SK-N-SH treated with all-trans-retinoic acid at 6 μM for 48 hours (cell line): ENCODE measurements around the gene AMDHD2.
"Not testable (repeated sequence)": the region's sequence is repeated elsewhere in the genome, so short reads cannot be mapped to it uniquely, and the experiment has no call there.

Source experiments
- ATAC-seq: fragments of 200-7000 bp; cut with Tn5 transposase; 3 replicates; pipeline ENCODE4 v1.9.1; 2020; ENCODE audit warnings: mild to moderate bottlenecking, moderate library complexity
- ARNTL ChIP-seq: fragments of 450-650 bp; formaldehyde crosslinking; IDR thresholded peaks from 2 replicates; pipeline ENCODE4 v1.5.0; 2020; ENCODE audit warnings: low read depth, mild to moderate bottlenecking, moderate library complexity, borderline replicate concordance
- BACH2 ChIP-seq: fragments of 250-450 bp; sonication (Bioruptor Pico); IDR thresholded peaks from 2 replicates; pipeline ENCODE4 v1.9.0; 2021; ENCODE audit warnings: mild to moderate bottlenecking, borderline replicate concordance
- CSDC2 ChIP-seq: fragments of 250-450 bp; sonication (Bioruptor Pico); IDR thresholded peaks from 2 replicates; pipeline ENCODE4 v1.5.0; 2020; ENCODE audit warnings: mild to moderate bottlenecking, moderate library complexity
- ESRRG ChIP-seq: fragments of 250-450 bp; sonication (Bioruptor Pico); IDR thresholded peaks from 2 replicates; pipeline ENCODE4 v1.6.1; 2021; ENCODE audit warnings: mild to moderate bottlenecking
- GLIS3 ChIP-seq: fragments of 250-450 bp; sonication (Bioruptor Pico); IDR thresholded peaks from 2 replicates; pipeline ENCODE4 v1.5.0; 2020; ENCODE audit warnings: mild to moderate bottlenecking, moderate library complexity
- ISL1 ChIP-seq: fragments of 250-450 bp; sonication (Bioruptor Pico); IDR thresholded peaks from 2 replicates; pipeline ENCODE4 v2.1.2; 2022; ENCODE audit warnings: mild to moderate bottlenecking, moderate library complexity
- OSR1 ChIP-seq: fragments of 250-450 bp; sonication (Bioruptor Pico); IDR thresholded peaks from 2 replicates; pipeline ENCODE4 v1.8.0; 2022; ENCODE audit warnings: moderate library complexity, mild to moderate bottlenecking, inconsistent platforms
- PPARA ChIP-seq: fragments of 250-450 bp; sonication (Bioruptor Pico); IDR thresholded peaks from 2 replicates; pipeline ENCODE4 v1.5.0; 2020; ENCODE audit warnings: mild to moderate bottlenecking, borderline replicate concordance
- RARB ChIP-seq: fragments of 250-450 bp; sonication (Bioruptor Pico); IDR thresholded peaks from 2 replicates; pipeline ENCODE4 v1.8.0; 2021; ENCODE audit warnings: mild to moderate bottlenecking, moderate library complexity
- SNAI2 ChIP-seq: fragments of 250-450 bp; sonication (Bioruptor Pico); IDR thresholded peaks from 2 replicates; pipeline ENCODE4 v1.5.0; 2020; ENCODE audit warnings: mild to moderate bottlenecking, moderate library complexity
- TCF4 ChIP-seq: fragments of 250-450 bp; sonication (Bioruptor Pico); IDR thresholded peaks from 2 replicates; pipeline ENCODE4 v1.8.0; 2021; ENCODE audit warnings: mild to moderate bottlenecking, moderate library complexity, borderline replicate concordance
- TOX ChIP-seq: fragments of 250-450 bp; sonication (Bioruptor Pico); IDR thresholded peaks from 2 replicates; pipeline ENCODE4 v1.8.0; 2021; ENCODE audit warnings: mild to moderate bottlenecking, moderate library complexity, borderline replicate concordance
- ZC3H10 ChIP-seq: fragments of 250-450 bp; sonication (Bioruptor Pico); IDR thresholded peaks from 2 replicates; pipeline ENCODE4 v1.5.1; 2021; ENCODE audit warnings: mild to moderate bottlenecking, moderate library complexity
- ZFP3 ChIP-seq: fragments of 250-450 bp; sonication (Bioruptor Pico); IDR thresholded peaks from 2 replicates; pipeline ENCODE4 v1.5.0; 2020; ENCODE audit warnings: mild to moderate bottlenecking, moderate library complexity
- ZNF565 ChIP-seq: fragments of 450-650 bp; formaldehyde crosslinking; conservative IDR thresholded peaks from 2 replicates; pipeline ENCODE4 v1.5.0; 2020; ENCODE audit warnings: low read depth, mild to moderate bottlenecking, moderate library complexity
- ZNF70 ChIP-seq: fragments of 450-650 bp; formaldehyde crosslinking; IDR thresholded peaks from 2 replicates; pipeline ENCODE4 v1.5.0; 2020; ENCODE audit warnings: mild to moderate bottlenecking, moderate library complexity
- ZNF8 ChIP-seq: fragments of 450-650 bp; formaldehyde crosslinking; IDR thresholded peaks from 2 replicates; pipeline ENCODE4 v1.5.0; 2020; ENCODE audit warnings: mild to moderate bottlenecking, moderate library complexity
- TF ChIP-seq, protein P1 (sequence below): fragments of 250-450 bp; sonication (Bioruptor Pico); IDR thresholded peaks from 2 replicates; pipeline ENCODE4 v1.5.1; 2021; ENCODE audit warnings: mild to moderate bottlenecking, moderate library complexity
- TF ChIP-seq, protein P2 (sequence below): fragments of 250-450 bp; sonication (Bioruptor Pico); IDR thresholded peaks from 2 replicates; pipeline ENCODE4 v1.5.0; 2020; ENCODE audit warnings: mild to moderate bottlenecking, moderate library complexity
- TF ChIP-seq, protein P3 (sequence below): fragments of 250-450 bp; sonication (Bioruptor Pico); IDR thresholded peaks from 2 replicates; pipeline ENCODE4 v1.8.0; 2020; ENCODE audit warnings: mild to moderate bottlenecking, moderate library complexity, borderline replicate concordance
- TF ChIP-seq, protein P4 (sequence below): fragments of 250-450 bp; sonication (Bioruptor Pico); IDR thresholded peaks from 2 replicates; pipeline ENCODE4 v1.8.0; 2021; ENCODE audit warnings: low read depth, mild to moderate bottlenecking, moderate library complexity, borderline replicate concordance

Gene AMDHD2

DNA sequence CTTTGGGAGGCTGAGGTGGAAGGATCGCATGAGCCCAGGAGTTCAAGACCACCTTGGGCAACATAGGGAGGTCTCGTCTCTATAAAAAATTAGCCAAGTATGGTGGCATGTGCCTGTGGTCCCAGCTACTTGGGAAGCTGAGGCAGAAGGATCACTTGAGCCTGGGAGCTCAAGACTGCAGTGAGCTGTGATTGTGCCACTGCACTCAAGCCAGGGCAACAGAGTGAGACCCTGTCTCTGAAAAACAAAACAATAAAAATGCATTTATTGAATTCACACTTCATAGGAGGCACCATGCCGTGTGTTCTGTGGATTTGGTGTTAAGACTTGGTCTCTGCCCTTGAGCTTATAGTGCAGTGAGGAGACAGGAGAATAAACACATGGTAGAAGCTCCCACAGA is 42.8 kb upstream of the AMDHD2 start:
- ATAC-seq, result no peak
- TF ChIP-seq SNAI2 (no peak), BACH2 (CRISPR knock-in tag) (no peak), ISL1 (CRISPR knock-in tag) (no peak), ZNF70 (CRISPR knock-in tag) (no peak), PPARA (no peak), TOX (CRISPR knock-in tag) (no peak), ESRRG (CRISPR knock-in tag) (no peak), ZNF565 (CRISPR knock-in tag) (no peak), CSDC2 (CRISPR knock-in tag) (no peak)
- TF ChIP-seq, protein P1, sequence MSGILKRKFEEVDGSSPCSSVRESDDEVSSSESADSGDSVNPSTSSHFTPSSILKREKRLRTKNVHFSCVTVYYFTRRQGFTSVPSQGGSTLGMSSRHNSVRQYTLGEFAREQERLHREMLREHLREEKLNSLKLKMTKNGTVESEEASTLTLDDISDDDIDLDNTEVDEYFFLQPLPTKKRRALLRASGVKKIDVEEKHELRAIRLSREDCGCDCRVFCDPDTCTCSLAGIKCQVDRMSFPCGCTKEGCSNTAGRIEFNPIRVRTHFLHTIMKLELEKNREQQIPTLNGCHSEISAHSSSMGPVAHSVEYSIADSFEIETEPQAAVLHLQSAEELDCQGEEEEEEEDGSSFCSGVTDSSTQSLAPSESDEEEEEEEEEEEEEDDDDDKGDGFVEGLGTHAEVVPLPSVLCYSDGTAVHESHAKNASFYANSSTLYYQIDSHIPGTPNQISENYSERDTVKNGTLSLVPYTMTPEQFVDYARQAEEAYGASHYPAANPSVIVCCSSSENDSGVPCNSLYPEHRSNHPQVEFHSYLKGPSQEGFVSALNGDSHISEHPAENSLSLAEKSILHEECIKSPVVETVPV (CRISPR knock-in tag), result no peak
- TF ChIP-seq, protein P2, sequence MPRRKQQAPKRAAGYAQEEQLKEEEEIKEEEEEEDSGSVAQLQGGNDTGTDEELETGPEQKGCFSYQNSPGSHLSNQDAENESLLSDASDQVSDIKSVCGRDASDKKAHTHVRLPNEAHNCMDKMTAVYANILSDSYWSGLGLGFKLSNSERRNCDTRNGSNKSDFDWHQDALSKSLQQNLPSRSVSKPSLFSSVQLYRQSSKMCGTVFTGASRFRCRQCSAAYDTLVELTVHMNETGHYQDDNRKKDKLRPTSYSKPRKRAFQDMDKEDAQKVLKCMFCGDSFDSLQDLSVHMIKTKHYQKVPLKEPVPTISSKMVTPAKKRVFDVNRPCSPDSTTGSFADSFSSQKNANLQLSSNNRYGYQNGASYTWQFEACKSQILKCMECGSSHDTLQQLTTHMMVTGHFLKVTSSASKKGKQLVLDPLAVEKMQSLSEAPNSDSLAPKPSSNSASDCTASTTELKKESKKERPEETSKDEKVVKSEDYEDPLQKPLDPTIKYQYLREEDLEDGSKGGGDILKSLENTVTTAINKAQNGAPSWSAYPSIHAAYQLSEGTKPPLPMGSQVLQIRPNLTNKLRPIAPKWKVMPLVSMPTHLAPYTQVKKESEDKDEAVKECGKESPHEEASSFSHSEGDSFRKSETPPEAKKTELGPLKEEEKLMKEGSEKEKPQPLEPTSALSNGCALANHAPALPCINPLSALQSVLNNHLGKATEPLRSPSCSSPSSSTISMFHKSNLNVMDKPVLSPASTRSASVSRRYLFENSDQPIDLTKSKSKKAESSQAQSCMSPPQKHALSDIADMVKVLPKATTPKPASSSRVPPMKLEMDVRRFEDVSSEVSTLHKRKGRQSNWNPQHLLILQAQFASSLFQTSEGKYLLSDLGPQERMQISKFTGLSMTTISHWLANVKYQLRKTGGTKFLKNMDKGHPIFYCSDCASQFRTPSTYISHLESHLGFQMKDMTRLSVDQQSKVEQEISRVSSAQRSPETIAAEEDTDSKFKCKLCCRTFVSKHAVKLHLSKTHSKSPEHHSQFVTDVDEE, result no peak

DNA sequence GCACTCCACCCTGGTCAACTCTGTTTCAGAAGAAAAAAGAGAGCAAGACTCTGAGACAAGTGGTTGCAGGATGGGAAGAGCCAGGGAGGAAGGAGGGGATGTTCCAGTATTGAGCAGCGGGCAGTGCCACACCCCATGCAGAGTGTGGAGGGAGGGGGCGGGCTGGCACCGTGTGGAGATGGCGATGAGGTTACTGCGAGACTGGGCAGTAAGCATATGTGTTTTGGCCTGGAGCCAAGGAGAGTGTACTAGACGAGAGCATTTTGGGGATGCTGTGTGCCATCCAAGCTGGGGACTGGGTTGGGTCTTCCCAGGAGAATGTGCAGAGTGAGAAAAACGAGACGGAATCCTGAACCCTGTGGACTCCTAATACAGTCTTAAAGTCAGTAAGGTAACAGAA is 41.9 kb upstream of the AMDHD2 start:
- no peak for ATAC-seq
- TF ChIP-seq, protein P1 (CRISPR knock-in tag), result no peak
- TF ChIP-seq, protein P3, sequence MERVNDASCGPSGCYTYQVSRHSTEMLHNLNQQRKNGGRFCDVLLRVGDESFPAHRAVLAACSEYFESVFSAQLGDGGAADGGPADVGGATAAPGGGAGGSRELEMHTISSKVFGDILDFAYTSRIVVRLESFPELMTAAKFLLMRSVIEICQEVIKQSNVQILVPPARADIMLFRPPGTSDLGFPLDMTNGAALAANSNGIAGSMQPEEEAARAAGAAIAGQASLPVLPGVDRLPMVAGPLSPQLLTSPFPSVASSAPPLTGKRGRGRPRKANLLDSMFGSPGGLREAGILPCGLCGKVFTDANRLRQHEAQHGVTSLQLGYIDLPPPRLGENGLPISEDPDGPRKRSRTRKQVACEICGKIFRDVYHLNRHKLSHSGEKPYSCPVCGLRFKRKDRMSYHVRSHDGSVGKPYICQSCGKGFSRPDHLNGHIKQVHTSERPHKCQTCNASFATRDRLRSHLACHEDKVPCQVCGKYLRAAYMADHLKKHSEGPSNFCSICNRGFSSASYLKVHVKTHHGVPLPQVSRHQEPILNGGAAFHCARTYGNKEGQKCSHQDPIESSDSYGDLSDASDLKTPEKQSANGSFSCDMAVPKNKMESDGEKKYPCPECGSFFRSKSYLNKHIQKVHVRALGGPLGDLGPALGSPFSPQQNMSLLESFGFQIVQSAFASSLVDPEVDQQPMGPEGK, result no peak
- TF ChIP-seq ZFP3 (CRISPR knock-in tag), result no peak
- TF ChIP-seq GLIS3 (CRISPR knock-in tag), result no peak
- TF ChIP-seq SNAI2, result no peak
- no peak for TF ChIP-seq TCF4 (CRISPR knock-in tag)
- no peak for TF ChIP-seq CSDC2 (CRISPR knock-in tag)
- no peak for TF ChIP-seq ZNF8
- TF ChIP-seq BACH2 (CRISPR knock-in tag), result no peak
- TF ChIP-seq, protein P2, result no peak
- TF ChIP-seq ZC3H10 (CRISPR knock-in tag), result no peak
- no peak for TF ChIP-seq ISL1 (CRISPR knock-in tag)
- TF ChIP-seq, protein P4, sequence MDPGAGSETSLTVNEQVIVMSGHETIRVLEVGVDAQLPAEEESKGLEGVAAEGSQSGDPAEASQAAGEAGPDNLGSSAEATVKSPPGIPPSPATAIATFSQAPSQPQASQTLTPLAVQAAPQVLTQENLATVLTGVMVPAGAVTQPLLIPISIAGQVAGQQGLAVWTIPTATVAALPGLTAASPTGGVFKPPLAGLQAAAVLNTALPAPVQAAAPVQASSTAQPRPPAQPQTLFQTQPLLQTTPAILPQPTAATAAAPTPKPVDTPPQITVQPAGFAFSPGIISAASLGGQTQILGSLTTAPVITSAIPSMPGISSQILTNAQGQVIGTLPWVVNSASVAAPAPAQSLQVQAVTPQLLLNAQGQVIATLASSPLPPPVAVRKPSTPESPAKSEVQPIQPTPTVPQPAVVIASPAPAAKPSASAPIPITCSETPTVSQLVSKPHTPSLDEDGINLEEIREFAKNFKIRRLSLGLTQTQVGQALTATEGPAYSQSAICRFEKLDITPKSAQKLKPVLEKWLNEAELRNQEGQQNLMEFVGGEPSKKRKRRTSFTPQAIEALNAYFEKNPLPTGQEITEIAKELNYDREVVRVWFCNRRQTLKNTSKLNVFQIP (CRISPR knock-in tag), result no peak
- no peak for TF ChIP-seq ARNTL (CRISPR knock-in tag)
- TF ChIP-seq OSR1 (CRISPR knock-in tag), result no peak
- TF ChIP-seq RARB (CRISPR knock-in tag), result no peak
- TF ChIP-seq ZNF70 (CRISPR knock-in tag), result no peak
- no peak for TF ChIP-seq TOX (CRISPR knock-in tag)
- TF ChIP-seq PPARA, result no peak
- no peak for TF ChIP-seq ZNF565 (CRISPR knock-in tag)
- TF ChIP-seq, all 23 proteins: peak for 0

DNA sequence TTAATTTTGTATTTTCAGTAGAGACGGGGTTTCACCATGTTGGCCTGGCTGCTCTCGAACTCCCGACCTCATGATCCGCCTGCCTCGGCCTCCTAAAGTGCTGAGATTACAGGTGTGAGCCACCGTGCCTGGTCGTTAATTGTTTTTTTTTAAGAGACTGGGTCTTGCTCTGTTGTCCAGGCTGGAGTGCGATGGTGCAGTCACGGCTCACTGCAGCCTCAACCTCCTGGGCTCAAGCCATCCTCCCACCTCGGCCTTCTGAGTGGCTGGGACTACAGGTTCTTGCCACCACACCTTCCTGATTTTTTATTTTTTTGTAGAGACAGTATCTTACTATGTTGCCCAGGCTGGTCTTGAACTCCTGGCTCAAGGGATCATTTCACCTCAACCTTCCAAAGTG is 40.2 kb upstream of the AMDHD2 start:
- ATAC-seq, result not testable (repeated sequence)
